SW 1271 (cell line): Measurements from ENCODE around the gene ACY1.

Experiments
- DNase-seq, 2 experiments: peaks; one replicate each; lab custom pipeline; 2025; lab: John Stamatoyannopoulos, UW

Gene ACY1

GRCh38 chr3:51945926-51946705 lies 37.2 kb upstream of the ACY1 start:
- no peak for DNase-seq

DNA sequence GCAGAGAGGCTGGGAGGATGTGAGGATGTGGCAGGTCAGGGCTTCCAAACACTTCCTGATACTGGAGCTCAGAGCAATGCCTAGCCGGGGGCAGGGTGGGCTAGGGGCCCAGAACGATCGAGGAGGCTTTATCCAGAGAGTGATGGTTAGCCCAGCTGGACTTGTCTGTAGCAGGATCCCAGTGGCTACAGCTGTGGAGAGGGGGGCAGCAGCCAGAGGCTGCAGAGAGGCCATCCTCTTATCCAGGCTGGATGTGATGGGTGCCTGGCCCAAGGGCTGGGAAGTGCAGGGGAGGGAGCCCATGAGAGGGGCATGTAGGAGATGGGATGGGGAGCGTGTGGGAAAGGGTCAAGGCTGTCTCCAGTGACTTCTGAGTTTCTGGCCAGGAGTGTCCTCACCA lies 36.5 kb upstream of the ACY1 start:
- DNase-seq = no peak

GRCh38 chr3:51947215-51947900 lies 36.0 kb upstream of the ACY1 start:
- DNase-seq = no peak

GRCh38 chr3:51948016-51948580 lies 35.2 kb upstream of the ACY1 start:
- no peak for DNase-seq

DNA sequence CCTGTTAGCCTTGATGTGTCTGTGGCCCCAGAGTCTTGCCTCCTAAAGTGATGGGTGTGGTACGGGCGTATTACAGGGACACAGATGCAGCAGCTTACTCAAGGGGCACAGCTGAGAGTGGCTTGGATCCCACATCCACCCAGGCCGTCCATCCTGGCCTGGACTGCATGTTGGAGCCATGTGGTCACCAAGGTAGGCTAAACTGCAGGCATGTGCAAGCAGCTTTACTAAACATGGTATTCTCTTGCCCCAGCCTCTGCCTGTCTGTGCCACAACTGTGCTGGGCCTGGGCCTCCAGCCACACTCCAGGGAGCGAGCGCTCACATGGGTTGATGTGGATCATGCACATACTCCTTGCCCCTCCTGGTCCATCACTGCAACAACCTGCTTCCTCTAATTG lies 34.2 kb upstream of the ACY1 start:
- DNase-seq = no peak

- no peak for DNase-seq
Measured at GRCh38 chr3:51950899-51951298, 32.4 kb upstream of the ACY1 start.

- DNase-seq = no peak
Measured at GRCh38 chr3:51953445-51953844, 29.9 kb upstream of the ACY1 start.

DNA sequence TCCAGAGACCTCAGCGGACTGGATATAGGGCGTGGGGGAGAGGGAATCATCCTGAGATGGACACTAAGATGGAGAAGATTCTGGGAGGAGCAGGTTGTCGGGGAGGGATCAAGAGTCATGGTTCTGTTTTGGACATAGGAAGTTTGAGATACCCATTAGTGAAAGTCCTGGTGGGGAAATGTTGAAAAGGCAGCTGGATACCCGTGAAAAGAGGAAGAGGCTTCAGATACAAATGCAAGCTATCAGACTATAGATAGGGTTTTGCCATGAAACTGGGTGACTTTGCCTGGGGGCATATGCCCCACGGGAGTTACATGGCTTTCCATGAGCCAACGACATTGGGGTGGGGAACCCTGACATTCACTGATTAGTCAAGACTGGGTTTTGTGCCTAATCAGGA lies 29.2 kb upstream of the ACY1 start:
- no peak for DNase-seq

GRCh38 chr3:51954713-51955112 lies 28.6 kb upstream of the ACY1 start:
- no peak for DNase-seq

DNA sequence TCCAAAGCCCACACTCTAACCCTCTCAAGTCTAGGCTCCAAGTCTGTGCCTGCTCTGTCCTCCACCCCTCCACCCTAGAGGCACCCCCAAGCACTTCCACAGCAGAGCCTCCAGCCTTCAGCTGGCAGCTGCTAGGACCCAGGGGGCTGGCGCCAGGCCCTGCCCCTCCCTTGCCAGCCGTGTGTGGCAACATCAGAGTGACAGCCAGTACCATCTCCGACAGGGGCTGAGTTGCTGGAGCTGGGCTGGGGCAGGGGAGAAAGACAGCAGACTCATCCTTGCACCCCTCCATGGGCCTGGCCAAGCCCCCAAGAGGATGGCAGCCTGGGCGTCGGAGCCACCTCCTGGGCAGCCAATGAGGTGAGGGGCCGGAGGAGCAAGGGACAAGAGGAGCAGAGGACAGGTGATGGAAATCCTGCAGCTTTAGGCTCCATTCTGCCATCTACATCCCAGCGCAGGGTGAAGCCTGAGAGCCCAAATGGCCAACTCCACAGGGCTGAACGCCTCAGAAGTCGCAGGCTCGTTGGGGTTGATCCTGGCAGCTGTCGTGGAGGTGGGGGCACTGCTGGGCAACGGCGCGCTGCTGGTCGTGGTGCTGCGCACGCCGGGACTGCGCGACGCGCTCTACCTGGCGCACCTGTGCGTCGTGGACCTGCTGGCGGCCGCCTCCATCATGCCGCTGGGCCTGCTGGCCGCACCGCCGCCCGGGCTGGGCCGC lies 28.0 kb upstream of the ACY1 start, which contains the start of gene GPR62:
TSS of gene GPR62 (plus strand) at position 207 of the 718 bp plus-strand sequence. CDS start at position 479, 272 bp downstream.
- DNase-seq = no peak

GRCh38 chr3:51955893-51956770 lies 27.2 kb upstream of the ACY1 start:
- no peak for DNase-seq

GRCh38 chr3:51957520-51958205 lies 25.7 kb upstream of the ACY1 start:
- no peak for DNase-seq

DNA sequence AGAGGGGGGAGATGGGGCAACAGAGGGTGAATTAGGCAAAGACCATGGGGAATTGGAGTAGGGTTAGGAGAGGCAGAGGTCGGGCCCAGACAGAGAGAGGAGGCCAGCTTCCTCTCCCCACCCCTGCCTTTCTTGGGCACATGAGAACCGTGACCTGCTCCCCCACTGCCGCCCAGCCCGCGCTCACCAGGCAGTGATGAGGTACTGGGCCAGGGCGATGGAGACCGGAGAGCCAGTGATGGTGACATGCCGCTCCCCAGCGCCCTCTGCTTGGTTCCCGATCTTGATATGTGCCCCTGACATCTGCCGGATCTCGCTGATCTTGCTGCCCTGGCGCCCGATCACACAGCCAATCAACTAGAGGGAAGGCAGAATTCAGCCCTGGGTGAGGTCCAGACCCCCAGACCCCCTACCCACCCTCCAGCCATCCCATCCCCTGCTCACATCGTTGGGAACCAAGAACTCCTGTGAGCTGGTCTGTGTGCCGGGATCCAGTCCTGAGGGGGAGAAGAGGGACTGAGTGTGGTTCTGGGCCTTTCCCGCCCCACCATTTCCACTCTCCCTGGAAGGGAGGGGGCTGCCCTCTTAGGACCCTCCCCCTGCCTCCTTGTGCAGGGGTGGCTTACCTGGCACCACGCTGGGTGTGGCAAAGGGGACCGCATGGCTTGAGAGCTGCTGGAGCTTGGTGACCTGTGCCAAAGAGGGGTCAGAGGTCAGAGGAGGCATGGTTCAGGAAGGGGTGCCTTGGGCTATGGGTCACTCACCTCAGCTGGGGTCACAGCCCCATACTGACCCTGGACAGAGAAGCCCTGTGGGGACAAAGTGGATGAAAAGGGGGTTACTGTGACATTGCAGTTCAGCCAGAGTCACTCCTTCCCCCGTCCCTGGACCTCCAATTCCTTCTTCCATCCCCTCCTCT lies 24.5 kb upstream of the ACY1 start:
- DNase-seq = no peak

- DNase-seq = no peak
Measured at GRCh38 chr3:51959651-51960050, 23.7 kb upstream of the ACY1 start.

DNA sequence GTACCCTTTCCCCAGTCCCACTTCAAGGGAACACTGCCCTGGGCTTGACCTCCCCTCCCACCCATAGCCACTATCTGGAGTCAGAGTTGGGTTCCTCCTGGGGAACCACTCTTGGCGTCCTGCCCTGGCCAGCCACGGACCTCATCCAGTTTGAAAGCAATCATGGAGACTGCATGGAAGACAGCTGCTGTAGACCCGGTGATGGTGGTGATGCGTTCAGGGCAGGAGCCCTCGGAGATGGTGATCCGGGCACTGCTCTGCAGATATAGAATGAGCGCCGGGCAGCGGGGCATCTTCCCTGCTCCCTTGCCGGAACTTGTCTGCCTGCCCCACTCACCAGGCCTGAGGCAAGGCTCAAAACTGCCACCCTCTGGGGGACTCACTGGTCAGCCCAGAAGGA lies 22.9 kb upstream of the ACY1 start:
- DNase-seq = no peak

DNA sequence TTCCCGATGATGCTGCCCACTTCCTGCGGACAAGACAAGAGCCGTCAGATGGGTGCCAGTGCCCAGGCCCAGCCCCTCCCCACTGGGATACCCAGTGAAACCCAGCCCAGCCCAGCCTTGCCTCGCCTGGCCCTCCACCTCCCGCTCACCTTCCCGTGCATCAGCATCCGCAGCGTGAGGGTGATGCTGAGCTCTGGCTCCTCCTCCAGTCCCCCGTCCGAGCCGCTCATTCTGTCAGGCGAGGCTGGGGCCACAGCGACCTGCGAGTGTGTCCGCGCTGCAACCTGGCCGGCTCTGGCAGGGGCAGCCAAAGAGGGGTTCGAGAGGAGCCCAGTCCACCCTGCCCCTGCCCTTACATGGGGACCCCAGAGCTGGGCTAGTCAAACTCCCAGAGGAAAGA lies 22.3 kb upstream of the ACY1 start:
- DNase-seq = no peak

GRCh38 chr3:51961602-51962569 lies 21.4 kb upstream of the ACY1 start:
- no peak for DNase-seq

- DNase-seq = no peak
Measured at GRCh38 chr3:51962854-51963530, 20.3 kb upstream of the ACY1 start.
